Measurements from ENCODE around the gene MAPK8IP3.

MAPK8IP3 gene

DNA sequence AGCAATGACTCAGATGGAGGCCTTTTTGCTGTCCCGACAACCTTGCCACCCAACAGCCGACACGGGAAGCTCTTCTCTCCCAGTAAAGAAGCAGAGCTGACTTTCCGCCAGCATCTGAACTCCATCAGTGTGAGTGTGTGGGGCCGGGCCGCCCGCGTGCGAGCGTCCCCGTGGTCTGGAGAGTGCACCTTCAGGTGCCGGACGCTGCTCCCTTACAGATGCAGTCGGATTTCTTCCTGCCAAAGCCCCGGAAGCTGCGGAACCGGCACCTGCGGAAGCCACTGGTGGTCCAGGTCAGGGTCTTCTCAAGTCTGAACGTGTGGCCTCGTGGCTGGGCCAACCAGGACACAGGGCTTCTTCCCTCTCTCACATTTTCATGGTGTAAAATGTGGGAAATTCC is 43.5 kb upstream of the MAPK8IP3 start:
- no peaks in the 10 kb centered on the region for H3K4me1 Mint-ChIP-seq
- H3K27me3 Mint-ChIP-seq (ENCODE audit: low read depth), result no peaks in the 10 kb centered on the region
- TF ChIP-seq, protein P1, sequence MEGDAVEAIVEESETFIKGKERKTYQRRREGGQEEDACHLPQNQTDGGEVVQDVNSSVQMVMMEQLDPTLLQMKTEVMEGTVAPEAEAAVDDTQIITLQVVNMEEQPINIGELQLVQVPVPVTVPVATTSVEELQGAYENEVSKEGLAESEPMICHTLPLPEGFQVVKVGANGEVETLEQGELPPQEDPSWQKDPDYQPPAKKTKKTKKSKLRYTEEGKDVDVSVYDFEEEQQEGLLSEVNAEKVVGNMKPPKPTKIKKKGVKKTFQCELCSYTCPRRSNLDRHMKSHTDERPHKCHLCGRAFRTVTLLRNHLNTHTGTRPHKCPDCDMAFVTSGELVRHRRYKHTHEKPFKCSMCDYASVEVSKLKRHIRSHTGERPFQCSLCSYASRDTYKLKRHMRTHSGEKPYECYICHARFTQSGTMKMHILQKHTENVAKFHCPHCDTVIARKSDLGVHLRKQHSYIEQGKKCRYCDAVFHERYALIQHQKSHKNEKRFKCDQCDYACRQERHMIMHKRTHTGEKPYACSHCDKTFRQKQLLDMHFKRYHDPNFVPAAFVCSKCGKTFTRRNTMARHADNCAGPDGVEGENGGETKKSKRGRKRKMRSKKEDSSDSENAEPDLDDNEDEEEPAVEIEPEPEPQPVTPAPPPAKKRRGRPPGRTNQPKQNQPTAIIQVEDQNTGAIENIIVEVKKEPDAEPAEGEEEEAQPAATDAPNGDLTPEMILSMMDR (IDR thresholded peaks at IDR 0.05; ENCODE audit: unreplicated experiment in 3 of 3), result no peak
- no peak overlapping the region for H3K27ac Mint-ChIP-seq
- no peaks in the 10 kb centered on the region for H3K9me3 Mint-ChIP-seq
- peaks cover 47% of the 10 kb centered on the region for H3K36me3 Mint-ChIP-seq (ENCODE audit: low read depth)
- H3K4me3 Mint-ChIP-seq, result no peak overlapping the region

DNA sequence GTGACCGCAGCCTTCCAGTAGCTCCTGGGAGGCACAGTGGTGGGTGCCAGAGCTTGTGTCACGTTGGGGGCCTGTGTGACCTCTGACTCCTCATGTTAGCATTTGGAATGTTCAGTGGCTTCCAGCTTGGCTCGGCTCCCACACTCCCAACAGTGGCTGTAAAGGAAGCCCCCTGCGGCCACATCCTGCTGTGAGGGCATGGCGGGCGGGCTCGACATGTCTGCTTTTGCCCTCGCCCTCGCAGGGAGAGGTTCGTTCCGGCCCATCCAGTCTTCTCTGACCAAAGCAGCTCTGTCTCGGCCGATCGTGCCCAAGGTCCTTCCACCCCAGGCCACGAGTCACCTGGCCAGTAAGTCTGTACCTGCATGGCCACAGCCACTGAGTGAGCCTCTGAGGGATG is 40.2 kb upstream of the MAPK8IP3 start:
- Mint-ChIP-seq H3K9me3 (no peaks in the 10 kb centered on the region), H3K27me3 (ENCODE audit: low read depth) (no peaks in the 10 kb centered on the region), H3K4me1 (no peaks in the 10 kb centered on the region), H3K36me3 (ENCODE audit: low read depth) (peaks cover 53% of the 10 kb centered on the region), H3K4me3 (no peak overlapping the region), H3K27ac (no peak overlapping the region)
- TF ChIP-seq, protein P1 (IDR thresholded peaks at IDR 0.05; ENCODE audit: unreplicated experiment in 3 of 3), result no peak

DNA sequence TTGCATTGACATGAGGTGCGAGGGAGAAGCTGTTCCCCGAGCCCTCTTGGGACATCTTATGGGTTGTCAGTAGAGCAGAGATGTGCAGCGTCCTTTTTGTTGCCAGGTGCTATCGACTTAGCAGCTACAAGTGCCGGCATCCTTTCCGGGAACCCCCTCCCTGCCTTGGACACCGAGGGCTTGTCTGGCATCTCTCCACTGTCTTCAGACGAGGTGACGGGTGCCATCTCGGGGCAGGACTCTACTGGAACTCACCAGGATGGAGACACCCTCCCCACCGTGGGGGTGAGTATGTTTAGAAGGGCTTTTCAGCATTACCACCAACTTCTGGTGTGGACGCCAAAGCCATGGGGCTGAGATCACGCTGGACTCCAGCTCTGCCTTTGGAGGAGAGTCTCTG is 39.7 kb upstream of the MAPK8IP3 start:
- H3K4me1 Mint-ChIP-seq, result no peaks in the 10 kb centered on the region
- no peak overlapping the region for H3K4me3 Mint-ChIP-seq
- no peaks in the 10 kb centered on the region for H3K27me3 Mint-ChIP-seq (ENCODE audit: low read depth)
- no peak overlapping the region for H3K27ac Mint-ChIP-seq
- no peaks in the 10 kb centered on the region for H3K9me3 Mint-ChIP-seq
- peaks cover 58% of the 10 kb centered on the region for H3K36me3 Mint-ChIP-seq (ENCODE audit: low read depth)
- TF ChIP-seq, protein P1 (IDR thresholded peaks at IDR 0.05; ENCODE audit: unreplicated experiment in 3 of 3), result no peak

DNA sequence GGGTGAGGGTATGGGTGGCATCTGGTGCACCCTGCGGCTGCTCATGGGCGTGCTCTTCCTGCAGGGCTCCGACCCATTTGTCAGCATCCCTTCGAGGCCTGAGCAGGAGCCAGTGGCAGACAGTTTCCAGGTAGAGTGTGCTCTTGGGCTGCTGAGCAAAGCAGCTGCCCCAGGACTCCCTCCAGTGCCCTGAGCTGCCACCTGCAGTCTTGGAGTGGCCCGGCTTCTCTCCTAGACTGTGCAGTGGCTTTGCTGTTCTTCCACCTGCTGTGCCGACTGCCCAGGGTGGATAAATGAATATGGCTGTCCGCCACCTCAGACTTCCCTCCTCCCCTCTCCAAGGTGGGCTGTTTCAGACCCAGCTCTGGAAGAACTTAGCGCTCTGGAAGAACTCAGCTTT is 38.7 kb upstream of the MAPK8IP3 start:
- H3K9me3 Mint-ChIP-seq, result no peaks in the 10 kb centered on the region

DNA sequence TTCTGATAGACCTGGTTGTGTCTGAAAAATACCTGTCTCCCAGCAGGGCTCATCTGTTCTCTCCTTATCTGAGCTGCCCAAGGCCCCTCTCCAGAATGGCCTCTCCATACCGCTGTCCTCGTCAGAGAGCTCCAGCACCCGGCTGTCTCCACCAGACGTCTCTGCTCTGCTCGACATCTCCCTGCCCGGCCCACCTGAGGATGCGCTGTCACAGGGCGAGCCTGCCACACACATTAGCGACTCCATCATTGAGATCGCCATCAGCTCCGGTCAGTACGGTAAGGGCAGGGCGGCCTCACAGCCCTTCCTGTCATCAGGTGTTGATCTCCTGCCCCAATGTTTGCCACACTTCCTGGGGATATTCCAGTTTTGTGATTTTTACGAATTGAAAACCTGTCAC is 38.1 kb upstream of the MAPK8IP3 start:
- H3K4me3 Mint-ChIP-seq, result no peak overlapping the region
- no peaks in the 10 kb centered on the region for H3K4me1 Mint-ChIP-seq
- peaks cover 59% of the 10 kb centered on the region for H3K36me3 Mint-ChIP-seq (ENCODE audit: low read depth)
- no peaks in the 10 kb centered on the region for H3K9me3 Mint-ChIP-seq
- no peak overlapping the region for H3K27ac Mint-ChIP-seq
- TF ChIP-seq, protein P1 (IDR thresholded peaks at IDR 0.05; ENCODE audit: unreplicated experiment in 3 of 3), result no peak
- H3K27me3 Mint-ChIP-seq (ENCODE audit: low read depth), result no peaks in the 10 kb centered on the region

More for the DNA sequence above, 38.7 kb upstream of the MAPK8IP3 start:
- peaks cover 59% of the 10 kb centered on the region for H3K36me3 Mint-ChIP-seq (ENCODE audit: low read depth)
- no peak overlapping the region for H3K4me3 Mint-ChIP-seq
- no peak overlapping the region for H3K27ac Mint-ChIP-seq
- no peaks in the 10 kb centered on the region for H3K4me1 Mint-ChIP-seq
- no peaks in the 10 kb centered on the region for H3K27me3 Mint-ChIP-seq (ENCODE audit: low read depth)
- TF ChIP-seq, protein P1 (IDR thresholded peaks at IDR 0.05; ENCODE audit: unreplicated experiment in 3 of 3), result no peak

DNA sequence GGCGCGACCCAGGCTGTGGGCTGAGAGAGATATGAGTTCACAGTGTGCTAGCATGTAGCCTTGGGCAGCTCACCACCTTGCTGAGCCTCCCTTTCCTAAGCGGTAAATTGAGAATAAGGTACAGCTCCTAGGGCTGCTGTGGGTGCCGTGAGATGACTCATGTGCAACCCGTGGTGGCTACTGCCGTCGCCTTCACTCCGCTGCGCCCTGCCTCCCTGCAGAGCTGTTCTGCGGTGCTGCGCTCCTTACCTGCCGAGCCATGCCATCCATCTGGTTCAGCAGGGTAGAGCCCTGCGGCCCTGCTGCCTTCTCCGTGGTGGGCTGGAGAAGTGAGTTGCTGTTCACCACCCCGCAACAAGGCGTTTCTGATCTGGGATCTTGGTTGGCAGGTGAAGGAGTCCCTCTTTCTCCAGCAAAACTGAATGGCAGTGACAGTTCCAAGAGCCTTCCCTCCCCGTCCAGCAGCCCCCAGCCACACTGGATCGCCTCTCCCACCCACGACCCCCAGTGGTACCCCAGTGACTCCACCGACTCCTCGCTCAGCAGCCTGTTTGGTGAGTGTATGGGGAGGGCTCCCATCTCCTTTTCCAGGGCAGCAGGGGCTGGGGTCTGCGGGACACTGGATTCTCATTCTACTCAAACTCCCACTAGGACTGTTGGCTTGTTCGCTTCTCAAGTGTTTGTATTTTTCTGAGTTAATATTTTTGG is 37.2 kb upstream of the MAPK8IP3 start:
- peaks cover 59% of the 10 kb centered on the region for H3K36me3 Mint-ChIP-seq (ENCODE audit: low read depth)
- no peak overlapping the region for H3K27ac Mint-ChIP-seq
- H3K4me1 Mint-ChIP-seq, result no peaks in the 10 kb centered on the region
- TF ChIP-seq, protein P1 (IDR thresholded peaks at IDR 0.05; ENCODE audit: unreplicated experiment in 3 of 3), result no peak
- H3K27me3 Mint-ChIP-seq (ENCODE audit: low read depth), result no peaks in the 10 kb centered on the region
- H3K9me3 Mint-ChIP-seq, result no peaks in the 10 kb centered on the region
- no peak overlapping the region for H3K4me3 Mint-ChIP-seq
